IMR-90 (cell line): Measurements from ENCODE around the gene NMT1.

ENCODE experiments used
- BHLHE40 ChIP-seq: fragments of 150-350 bp; IDR thresholded peaks from 2 replicates; pipeline ENCODE4 v1.6.1; 2016; ENCODE audit warnings: mild to moderate bottlenecking, low read depth, low read length
- FOS ChIP-seq: fragments of 150-350 bp; IDR thresholded peaks from 2 replicates; pipeline ENCODE4 v1.6.1; 2016; ENCODE audit warnings: low read depth, low read length
- MAFK ChIP-seq: IDR thresholded peaks from 2 replicates; pipeline ENCODE4 v1.6.1; 2012; ENCODE audit warnings: low read depth, low read length, improper control_type of control experiment
- MAZ ChIP-seq: IDR thresholded peaks from 2 replicates; pipeline ENCODE4 v1.6.1; 2012; ENCODE audit warnings: low read depth, mild to moderate bottlenecking, low read length, improper control_type of control experiment, moderate library complexity, borderline replicate concordance
- MXI1 ChIP-seq: IDR thresholded peaks from 2 replicates; pipeline ENCODE4 v1.6.1; 2012; ENCODE audit warnings: low read depth, mild to moderate bottlenecking, low read length, moderate library complexity, borderline replicate concordance
- NFE2L2 ChIP-seq: fragments of 150-350 bp; IDR thresholded peaks from 2 replicates; pipeline ENCODE4 v1.6.1; 2016; ENCODE audit warnings: low read depth, mild to moderate bottlenecking, low read length
- POLR2A ChIP-seq: IDR thresholded peaks from 2 replicates; pipeline ENCODE4 v1.6.1; 2012; ENCODE audit warnings: mild to moderate bottlenecking, low read depth, low read length
- RAD21 ChIP-seq: IDR thresholded peaks from 2 replicates; pipeline ENCODE4 v1.6.1; 2012; ENCODE audit warnings: low read length, improper control_type of control experiment
- SMC3 ChIP-seq: fragments of 150-350 bp; IDR thresholded peaks from 2 replicates; pipeline ENCODE4 v1.6.1; 2016; ENCODE audit warnings: low read depth, mild to moderate bottlenecking, antibody characterized with exemption, low read length, moderate library complexity
- TF ChIP-seq, protein P1 (sequence below): conservative IDR thresholded peaks from 2 replicates; pipeline ENCODE4 v1.5.1; 2012; ENCODE audit warnings: mild to moderate bottlenecking, low read depth, low read length, improper control_type of control experiment

DNA sequence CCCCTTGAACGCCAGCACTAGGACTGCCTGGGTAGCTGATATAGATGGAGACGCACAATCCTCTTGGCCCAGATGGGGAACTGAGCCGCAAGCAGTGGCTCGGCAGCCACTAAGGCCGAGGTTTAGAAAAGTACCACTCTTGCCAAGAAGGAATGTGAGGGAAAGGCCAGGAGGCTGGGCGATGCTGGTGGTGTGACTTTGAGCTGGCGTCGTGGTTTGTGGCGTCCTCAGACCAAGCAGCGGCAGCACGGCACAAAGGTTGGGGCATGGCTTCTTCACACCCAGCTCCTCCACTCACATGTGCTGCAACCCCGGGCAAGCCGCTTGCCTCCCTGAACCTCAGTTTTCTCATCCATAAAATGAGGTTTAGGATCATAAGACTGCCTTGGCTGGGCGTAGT is 25.3 kb upstream of the NMT1 start:
- TF ChIP-seq SMC3 (no peak), NFE2L2 (no peak), RAD21 (no peak), BHLHE40 (no peak), MAFK (no peak), MXI1 (no peak), POLR2A (no peak), FOS (no peak), MAZ (no peak)
- TF ChIP-seq, protein P1, sequence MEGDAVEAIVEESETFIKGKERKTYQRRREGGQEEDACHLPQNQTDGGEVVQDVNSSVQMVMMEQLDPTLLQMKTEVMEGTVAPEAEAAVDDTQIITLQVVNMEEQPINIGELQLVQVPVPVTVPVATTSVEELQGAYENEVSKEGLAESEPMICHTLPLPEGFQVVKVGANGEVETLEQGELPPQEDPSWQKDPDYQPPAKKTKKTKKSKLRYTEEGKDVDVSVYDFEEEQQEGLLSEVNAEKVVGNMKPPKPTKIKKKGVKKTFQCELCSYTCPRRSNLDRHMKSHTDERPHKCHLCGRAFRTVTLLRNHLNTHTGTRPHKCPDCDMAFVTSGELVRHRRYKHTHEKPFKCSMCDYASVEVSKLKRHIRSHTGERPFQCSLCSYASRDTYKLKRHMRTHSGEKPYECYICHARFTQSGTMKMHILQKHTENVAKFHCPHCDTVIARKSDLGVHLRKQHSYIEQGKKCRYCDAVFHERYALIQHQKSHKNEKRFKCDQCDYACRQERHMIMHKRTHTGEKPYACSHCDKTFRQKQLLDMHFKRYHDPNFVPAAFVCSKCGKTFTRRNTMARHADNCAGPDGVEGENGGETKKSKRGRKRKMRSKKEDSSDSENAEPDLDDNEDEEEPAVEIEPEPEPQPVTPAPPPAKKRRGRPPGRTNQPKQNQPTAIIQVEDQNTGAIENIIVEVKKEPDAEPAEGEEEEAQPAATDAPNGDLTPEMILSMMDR = no peak
